HL-60 (cell line): ENCODE results near the gene EXOC7.

Source experiments
- CTCF ChIP-seq: IDR thresholded peaks from one replicate; pipeline ENCODE4 v1.5.1; 2011; ENCODE audit warnings: low read length, control low read depth, inconsistent platforms; ENCODE audit not compliant: insufficient read depth
- GABPA ChIP-seq: IDR thresholded peaks from 2 replicates; pipeline ENCODE4 v1.6.1; 2012; ENCODE audit warnings: low read depth
- POLR2AphosphoS5 ChIP-seq: IDR thresholded peaks from 2 replicates; pipeline ENCODE4 v1.6.1; 2012; ENCODE audit warnings: low read depth
- REST ChIP-seq: IDR thresholded peaks from 2 replicates; pipeline ENCODE4 v1.6.1; 2012; ENCODE audit warnings: low read depth; ENCODE audit not compliant: insufficient replicate concordance

- TF ChIP-seq CTCF = no peak
- TF ChIP-seq POLR2AphosphoS5 = no peak
- no peak for TF ChIP-seq REST
- no peak for TF ChIP-seq GABPA
Observed at GRCh38 chr17:76095943-76096342, 7.6 kb downstream of the EXOC7 start.
